DMS114 treated with DMSO at 0.1 percent for 48 hours (cell line): ENCODE measurements around the gene TNFRSF4.

ENCODE experiments used
- DNase-seq: peaks from one replicate; lab custom pipeline; 2025; ENCODE audit not compliant: unreplicated experiment; lab: John Stamatoyannopoulos, UW

The TNFRSF4 gene

GRCh38 chr1:1219341-1219740 is 5.4 kb upstream of the TNFRSF4 start:
- DNase-seq = no peak

GRCh38 chr1:1218524-1219200 is 4.7 kb upstream of the TNFRSF4 start:
- DNase-seq = no peak

- no peak for DNase-seq
These were observed 3.9 kb upstream of the TNFRSF4 start for GRCh38 chr1:1217621-1218523.

GRCh38 chr1:1216770-1217620 is 3.0 kb upstream of the TNFRSF4 start:
- DNase-seq = no peak

- no peak for DNase-seq
These were observed 2.1 kb upstream of the TNFRSF4 start for GRCh38 chr1:1215881-1216605.

GRCh38 chr1:1215080-1215676 is 1.2 kb upstream of the TNFRSF4 start:
- no peak for DNase-seq

- DNase-seq = no peak
These were observed 1.1 kb downstream of the TNFRSF4 start for GRCh38 chr1:1212780-1213344.

- DNase-seq = no peak
These were observed 2.2 kb downstream of the TNFRSF4 start for GRCh38 chr1:1211541-1212441.

GRCh38 chr1:1210726-1211540 is 3.0 kb downstream of the TNFRSF4 start:
- no peak for DNase-seq

- no peak for DNase-seq
These were observed 5.1 kb downstream of the TNFRSF4 start for GRCh38 chr1:1208713-1209433.

GRCh38 chr1:1207571-1207892 is 6.4 kb downstream of the TNFRSF4 start:
- no peak for DNase-seq

- DNase-seq = no peak
These were observed 6.9 kb downstream of the TNFRSF4 start for GRCh38 chr1:1206966-1207531.

GRCh38 chr1:1206376-1206965 is 7.5 kb downstream of the TNFRSF4 start, which contains the start of gene TNFRSF18:
TSS of gene TNFRSF18 (minus strand) at chr1:1206592. CDS start at chr1:1206571, 21 bp downstream.
- no peak for DNase-seq

GRCh38 chr1:1205769-1206375 is 8.1 kb downstream of the TNFRSF4 start:
- DNase-seq = no peak

- DNase-seq = no peak
These were observed 8.8 kb downstream of the TNFRSF4 start for GRCh38 chr1:1204998-1205768.
